ENCODE data around the gene HOOK1. TPM values are rescaled to one million over a fixed set of nuclear protein-coding genes. Genes with fewer than 3 reads are reported as not detected.

Gene HOOK1
- polyA plus RNA-seq, 1 donor (not counting 4 experiments of a cell fraction or from before 2014, with no cell fraction given): 12.7 TPM

- H3K9ac ChIP-seq (ENCODE audit: control insufficient read depth, extremely low read depth, insufficient read depth, low read length): no peak overlapping the region
- H3K4me2 ChIP-seq (ENCODE audit: control insufficient read depth, extremely low read depth, insufficient read depth, low read depth, low read length): no peak overlapping the region
- H3K36me3 ChIP-seq (ENCODE audit: control insufficient read depth in 2 of 2, extremely low read depth in 1 of 2, insufficient read depth in 2 of 2, low read length in 2 of 2): no peaks in the 10 kb centered on the region
- dilution Hi-C loops (cut with MboI; ENCODE audit: extremely low pct_ligation_motif_present, low sequenced_read_pairs): no loop called here
- no peaks in the 10 kb centered on the region for H3K9me3 ChIP-seq (ENCODE audit: control insufficient read depth, low read depth, low read length)
- H3K4me1 ChIP-seq (ENCODE audit: control insufficient read depth, extremely low read depth, insufficient read depth, low read length): no peaks in the 10 kb centered on the region
- H3K9me1 ChIP-seq (ENCODE audit: control insufficient read depth, extremely low read depth, insufficient read depth, low read length): no peaks in the 10 kb centered on the region
- no peak overlapping the region for H2AFZ ChIP-seq (ENCODE audit: control insufficient read depth, low read length)
- no peaks in the 10 kb centered on the region for H3K79me2 ChIP-seq (ENCODE audit: control insufficient read depth, insufficient read depth, low read length)
- no peaks in the 10 kb centered on the region for H4K20me1 ChIP-seq (ENCODE audit: control insufficient read depth, extremely low read depth, insufficient read depth, low read length)
- DNase-seq (ENCODE audit: low read depth, low spot score) (no peak), FAIRE-seq (no peak)
- peak in 1 of 3 experiments; percentile 26 for TF ChIP-seq CTCF (optimal IDR thresholded peaks at IDR 0.05 in 1 of 3, IDR thresholded peaks at IDR 0.05 in 1 of 3, conservative IDR thresholded peaks at IDR 0.05 in 1 of 3; ENCODE audit: extremely low read depth in 1 of 3, insufficient read depth in 2 of 3, low read length in 3 of 3)
- TF ChIP-seq EZH2 (IDR thresholded peaks at IDR 0.05; ENCODE audit: low read length): no peak
- no peak overlapping the region for H3K27ac ChIP-seq (ENCODE audit: control insufficient read depth, insufficient read depth, low read length)
- H3K4me3 ChIP-seq (ENCODE audit: control insufficient read depth in 2 of 3, extremely low read depth in 1 of 3, insufficient read depth in 2 of 3, low read depth in 1 of 3, low read length in 3 of 3): no peak overlapping the region
- no peaks in the 10 kb centered on the region for H3K27me3 ChIP-seq (ENCODE audit: control insufficient read depth, extremely low read depth, insufficient read depth, low read length)
These were observed 85.9 kb downstream of the HOOK1 start for GRCh38 chr1:59900640-59901039.

DNA sequence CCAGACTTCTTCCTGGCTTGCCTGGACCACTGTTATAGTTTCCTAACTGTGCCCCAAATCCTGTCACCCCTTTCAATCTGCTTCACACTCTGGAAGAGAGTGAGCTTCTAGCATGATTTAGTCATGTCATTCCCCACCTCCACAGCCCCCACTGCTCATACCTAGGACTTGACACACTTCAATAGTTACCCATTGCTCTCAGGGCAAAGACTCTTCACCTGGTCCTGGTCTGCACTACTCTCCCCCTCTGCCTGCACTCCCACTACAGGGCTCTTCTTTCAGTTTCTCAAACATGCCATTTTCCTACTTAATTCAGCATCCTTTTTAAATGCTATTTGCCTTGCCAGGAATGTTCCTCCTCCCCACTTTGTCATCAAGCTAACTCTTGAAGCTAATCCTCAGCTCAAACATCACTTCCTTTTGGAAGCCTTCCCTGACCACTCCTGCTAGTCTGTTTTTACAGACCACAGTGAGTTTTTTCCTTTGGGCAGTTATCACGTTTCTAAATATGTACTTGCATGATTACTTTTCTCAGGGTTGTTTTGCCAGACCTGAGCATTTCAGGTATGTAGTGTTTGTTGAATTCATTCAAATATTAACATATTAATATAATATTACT, 87.1 kb downstream of the HOOK1 start:
- FAIRE-seq: no peak
- H3K9me1 ChIP-seq (ENCODE audit: control insufficient read depth, extremely low read depth, insufficient read depth, low read length): no peaks in the 10 kb centered on the region
- H3K9me3 ChIP-seq (ENCODE audit: control insufficient read depth, low read depth, low read length): no peaks in the 10 kb centered on the region
- H3K27me3 ChIP-seq (ENCODE audit: control insufficient read depth, extremely low read depth, insufficient read depth, low read length): no peaks in the 10 kb centered on the region
- H2AFZ ChIP-seq (ENCODE audit: control insufficient read depth, low read length): no peak overlapping the region
- TF ChIP-seq CTCF (optimal IDR thresholded peaks at IDR 0.05 in 1 of 3, IDR thresholded peaks at IDR 0.05 in 1 of 3, conservative IDR thresholded peaks at IDR 0.05 in 1 of 3; ENCODE audit: extremely low read depth in 1 of 3, insufficient read depth in 2 of 3, low read length in 3 of 3): no peak
- no peak for TF ChIP-seq EZH2 (IDR thresholded peaks at IDR 0.05; ENCODE audit: low read length)
- H3K9ac ChIP-seq (ENCODE audit: control insufficient read depth, extremely low read depth, insufficient read depth, low read length): no peak overlapping the region
- no peaks in the 10 kb centered on the region for H3K79me2 ChIP-seq (ENCODE audit: control insufficient read depth, insufficient read depth, low read length)
- H3K36me3 ChIP-seq (ENCODE audit: control insufficient read depth in 2 of 2, extremely low read depth in 1 of 2, insufficient read depth in 2 of 2, low read length in 2 of 2): no peaks in the 10 kb centered on the region
- H4K20me1 ChIP-seq (ENCODE audit: control insufficient read depth, extremely low read depth, insufficient read depth, low read length): no peaks in the 10 kb centered on the region
- H3K27ac ChIP-seq (ENCODE audit: control insufficient read depth, insufficient read depth, low read length): no peak overlapping the region
- H3K4me1 ChIP-seq (ENCODE audit: control insufficient read depth, extremely low read depth, insufficient read depth, low read length): no peaks in the 10 kb centered on the region
- DNase-seq (ENCODE audit: low read depth, low spot score): no peak
- H3K4me2 ChIP-seq (ENCODE audit: control insufficient read depth, extremely low read depth, insufficient read depth, low read depth, low read length): no peak overlapping the region
- no peak overlapping the region for H3K4me3 ChIP-seq (ENCODE audit: control insufficient read depth in 2 of 3, extremely low read depth in 1 of 3, insufficient read depth in 2 of 3, low read depth in 1 of 3, low read length in 3 of 3)
- dilution Hi-C loops (cut with MboI; ENCODE audit: extremely low pct_ligation_motif_present, low sequenced_read_pairs): no loop called here

Measured in keratinocyte (primary cell).